PFSK-1 (cell line): ENCODE results near the gene NPR1.
"Not testable (repeated sequence)": the region's sequence is repeated elsewhere in the genome, so short reads cannot be mapped to it uniquely, and the experiment has no call there.

Experiments
- FOXP2 ChIP-seq: optimal IDR thresholded peaks from 2 replicates; pipeline ENCODE3; 2011; ENCODE audit warnings: borderline replicate concordance, control low read depth, inconsistent platforms; ENCODE audit not compliant: insufficient read depth; ENCODE audit errors: extremely low read length, extremely low read depth
- POLR2AphosphoS5 ChIP-seq: IDR thresholded peaks from 2 replicates; pipeline ENCODE4 v1.6.1; 2012; ENCODE audit warnings: low read depth, mild to moderate bottlenecking, control low read depth, low read length, moderate library complexity

DNA sequence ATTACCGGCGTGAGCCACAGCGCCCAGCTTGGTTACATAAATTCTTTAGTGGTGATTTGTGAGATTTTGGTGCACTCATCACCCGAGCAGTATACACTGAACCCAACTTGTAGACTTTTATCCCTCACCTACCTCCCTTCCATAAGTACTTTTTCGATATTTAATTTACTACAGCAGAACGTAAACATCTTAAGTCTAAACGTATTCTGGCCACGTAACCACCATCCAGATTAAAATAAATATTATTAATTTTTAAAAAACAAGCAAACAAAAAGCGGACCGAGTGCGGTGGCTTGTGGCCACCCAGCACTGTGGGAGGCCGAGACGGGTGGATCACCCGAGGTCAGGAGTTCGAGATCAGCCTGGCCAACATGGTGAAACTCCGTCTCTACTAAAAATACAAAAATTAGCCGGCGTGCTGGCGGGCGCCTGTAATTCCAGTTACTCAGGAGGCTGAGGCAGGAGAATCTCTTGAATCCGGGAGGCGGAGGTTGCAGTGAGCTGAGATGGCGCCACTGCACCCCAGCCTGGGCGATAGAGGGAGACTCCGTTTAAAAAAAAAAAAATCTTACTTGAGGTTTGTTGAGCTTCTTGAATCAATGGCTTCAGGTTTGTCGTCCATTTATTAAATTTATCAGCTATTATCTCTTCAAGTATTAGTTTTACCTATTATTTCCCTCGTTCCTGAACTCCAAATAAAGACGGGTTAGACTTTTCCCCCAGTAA is 6.7 kb upstream of the NPR1 start:
- not testable (repeated sequence) for TF ChIP-seq FOXP2, POLR2AphosphoS5
